ENCODE measurements around the gene SGPL1.

GRCh38 chr10:70797840-70798239 lies 17.9 kb upstream of the SGPL1 start:
- TF ChIP-seq POLR2A (IDR thresholded peaks at IDR 0.05; ENCODE audit: low read length) = no peak
- no peak for TF ChIP-seq GATA1 (IDR thresholded peaks at IDR 0.05; ENCODE audit: low read depth, low read length)
